HepG2 (cell line): Measurements from ENCODE around the gene NPW. TPM values are rescaled to one million over a fixed set of nuclear protein-coding genes. Genes with fewer than 3 reads are reported as not detected.

ENCODE experiments used
- ATAC-seq: fragments of 200-7000 bp; cut with Tn5 transposase; 3 replicates; pipeline ENCODE4 v1.9.1; 2020; ENCODE audit warnings: mild to moderate bottlenecking, moderate library complexity
- BruUV-seq: library from RNA; stranded (reverse); fragments of 400-500 nt; replicated peaks from 2 replicates; lab custom pipeline; 2021; lab: Mats Ljungman, UMichigan
- CTCF ChIA-PET: fragments of 300-600 bp; formaldehyde crosslinking; extraction: SDS; loops from one replicate; lab custom pipeline; 2021; ENCODE audit warnings: low total read pairs, inconsistent platforms, low intra/inter-chr PET ratio; lab: Yijun Ruan, JAX
- POLR2A ChIA-PET: fragments of 350-600 bp; sonication (Branson Sonifier 250); formaldehyde crosslinking; loops from one replicate; lab custom pipeline; 2020; ENCODE audit warnings: antibody characterized with exemption, inconsistent platforms; lab: Yijun Ruan, JAX
- DNase-seq: peaks from one replicate; pipeline ENCODE4 v3.0.0-alpha.2; 2015; ENCODE audit warnings: low spot score
- FAIRE-seq: peaks from 3 replicates; lab custom pipeline; 2011; peaks lifted over from hg19 to GRCh38; lab: Jason Lieb, UNC
- H2AFZ ChIP-seq: one replicate; pipeline ENCODE4 v1.6.1; 2011; ENCODE audit warnings: low read length, inconsistent platforms
- H3K27ac ChIP-seq: fragments of 300-600 bp; 3 replicates; pipeline ENCODE4 v1.8.0; 2011; ENCODE audit warnings: mixed run types, mild to moderate bottlenecking, mixed read lengths, low read length, inconsistent platforms; ENCODE audit not compliant: insufficient read depth; ENCODE audit errors: extremely low read length
- H3K27me3 ChIP-seq, 2 experiments: fragments of 200-600 bp in 1 of 2; 2 replicates in 1 of 2; 3 replicates in 1 of 2; pipeline versions ENCODE4 v1.6.0 to v1.8.0; 2011; ENCODE audit warnings: low read length in 2 of 2, mild to moderate bottlenecking in 2 of 2, moderate library complexity in 2 of 2, inconsistent platforms in 1 of 2; ENCODE audit not compliant: insufficient read depth in 2 of 2, control insufficient read depth in 1 of 2
- H3K36me3 ChIP-seq, 2 experiments: fragments of 200-600 bp in 1 of 2; replicated peaks in 1 of 2; 2 replicates in 1 of 2; 3 replicates in 1 of 2; pipeline versions ENCODE4 v1.5.1 to v1.8.0; 2011; ENCODE audit warnings: low read length in 2 of 2, inconsistent platforms in 1 of 2; ENCODE audit not compliant: insufficient read depth in 2 of 2, control insufficient read depth in 1 of 2
- H3K4me1 ChIP-seq: 2 replicates; pipeline ENCODE4 v1.5.1; 2012; ENCODE audit warnings: low read length, inconsistent platforms; ENCODE audit not compliant: insufficient read depth
- H3K4me2 ChIP-seq: 2 replicates; pipeline ENCODE4 v1.6.0; 2011; ENCODE audit warnings: low read depth, low read length, inconsistent platforms
- H3K4me3 ChIP-seq, 3 experiments: fragments of 200-600 bp in 1 of 3; sonication (generic), shearing (Covaris generic) in 1 of 3; replicated peaks in 1 of 3; 2 replicates each; pipeline ENCODE4 v1.5.1; 2011 to 2016; ENCODE audit warnings: low read length in 3 of 3, inconsistent platforms in 2 of 3, low read depth in 2 of 3, mild to moderate bottlenecking in 2 of 3, control low read depth in 1 of 3, mixed read lengths in 1 of 3; ENCODE audit not compliant: insufficient read depth in 1 of 3
- H3K79me2 ChIP-seq: one replicate; pipeline ENCODE4 v1.6.1; 2011; ENCODE audit warnings: low read length, inconsistent platforms; ENCODE audit not compliant: insufficient read depth
- H3K9ac ChIP-seq: 2 replicates; pipeline ENCODE4 v1.6.0; 2011; ENCODE audit warnings: mild to moderate bottlenecking, low read depth, low read length, inconsistent platforms; ENCODE audit not compliant: insufficient read depth
- H3K9me3 ChIP-seq: 2 replicates; pipeline ENCODE4 v1.5.1; 2012; ENCODE audit warnings: mild to moderate bottlenecking, low read length
- H4K20me1 ChIP-seq: 2 replicates; pipeline ENCODE4 v1.6.0; 2011; ENCODE audit warnings: inconsistent platforms, mild to moderate bottlenecking, low read length, moderate library complexity; ENCODE audit not compliant: insufficient read depth
- AHR ChIP-seq: IDR thresholded peaks from 2 replicates; pipeline ENCODE4 v1.6.1; 2018; ENCODE audit warnings: missing genetic modification reagents, missing compliant biosample characterization
- HIVEP1 ChIP-seq: sonication (generic); formaldehyde crosslinking; IDR thresholded peaks from 2 replicates; pipeline ENCODE4 v1.4.0; 2020; ENCODE audit warnings: mild to moderate bottlenecking, missing genetic modification reagents
- MAX ChIP-seq: IDR thresholded peaks from 2 replicates; pipeline ENCODE4 v1.6.1; 2012; ENCODE audit warnings: inconsistent platforms
- NFIB ChIP-seq: sonication (generic); formaldehyde crosslinking; IDR thresholded peaks from 2 replicates; pipeline ENCODE4 v1.9.0; 2021; ENCODE audit warnings: missing genetic modification reagents, mild to moderate bottlenecking, borderline replicate concordance
- PITX1 ChIP-seq: sonication (generic); formaldehyde crosslinking; IDR thresholded peaks from 2 replicates; pipeline ENCODE4 v1.5.1; 2020; ENCODE audit warnings: mild to moderate bottlenecking, missing genetic modification reagents
- POGZ ChIP-seq: sonication (generic); formaldehyde crosslinking; IDR thresholded peaks from 2 replicates; pipeline ENCODE4 v1.4.0; 2020; ENCODE audit warnings: mild to moderate bottlenecking, missing genetic modification reagents
- SRSF1 ChIP-seq: fragments of 200-400 bp; formaldehyde crosslinking; optimal IDR thresholded peaks from 2 replicates; pipeline ENCODE3; 2017; ENCODE audit warnings: mild to moderate bottlenecking, low read depth, low read length, moderate library complexity
- THAP9 ChIP-seq: sonication (generic); formaldehyde crosslinking; IDR thresholded peaks from 2 replicates; pipeline ENCODE4; 2020; ENCODE audit warnings: missing genetic modification reagents, mild to moderate bottlenecking, borderline replicate concordance
- UBTF ChIP-seq: sonication (generic); formaldehyde crosslinking; IDR thresholded peaks from 2 replicates; pipeline ENCODE4 v1.4.0; 2020; ENCODE audit warnings: mild to moderate bottlenecking, missing genetic modification reagents
- ZFX ChIP-seq: sonication (generic); formaldehyde crosslinking; IDR thresholded peaks from 2 replicates; pipeline ENCODE4 v1.4.0; 2020; ENCODE audit warnings: mild to moderate bottlenecking, low read depth, missing genetic modification reagents, moderate library complexity
- ZNF549 ChIP-seq: sonication (generic); formaldehyde crosslinking; IDR thresholded peaks from 2 replicates; pipeline ENCODE4 v1.5.0; 2020; ENCODE audit warnings: missing genetic modification reagents
- ZNF563 ChIP-seq: sonication (generic); formaldehyde crosslinking; IDR thresholded peaks from 2 replicates; pipeline ENCODE4 v1.8.0; 2022; ENCODE audit warnings: mild to moderate bottlenecking, moderate library complexity, missing genetic modification reagents
- ZNF687 ChIP-seq: sonication (generic); formaldehyde crosslinking; IDR thresholded peaks from 2 replicates; pipeline ENCODE4 v1.5.1; 2020; ENCODE audit warnings: mild to moderate bottlenecking, missing genetic modification reagents, moderate library complexity
- ZZZ3 ChIP-seq: sonication (generic); formaldehyde crosslinking; IDR thresholded peaks from 2 replicates; pipeline ENCODE4 v1.4.0; 2020; ENCODE audit warnings: missing genetic modification reagents, mild to moderate bottlenecking, borderline replicate concordance
- WGBS: methylation state at CpG from one replicate; pipeline ENCODE4 v1.1.6; 2017; ENCODE audit warnings: low lambda C conversion rate; 5-methylcytosine and 5-hydroxymethylcytosine counted together
- in situ Hi-C: cut with HindIII; loops from 2 replicates; pipeline ENCODE4 v1.10.0; 2017; ENCODE audit warnings: low pct_unique_long_range_greater_than_20kb; ENCODE audit not compliant: extremely low pct_ligation_motif_present
- intact Hi-C: fragments of 100-400 bp; cut with micrococcal nuclease; formaldehyde crosslinking; loops from one replicate; pipeline ENCODE4 v1.10.0; 2022; ENCODE audit not compliant: unreplicated experiment
- polyA plus RNA-seq, 8 experiments: library from polyadenylated mRNA; depleted of rRNA in 3 of 8; stranded (reverse) in 7 of 8; unstranded in 1 of 8; fragments of >200 nt; fragmentation: Illumina TruSeq in 4 of 8; extraction: Trizol in 4 of 8; gene quantifications; 2 replicates each; pipeline versions ENCODE4 v1.2.1 to v1.2.3, GENCODE V29; 2011 to 2016; ENCODE audit warnings: low read depth in 4 of 8, missing spikeins in 1 of 8, mixed read lengths in 1 of 8; ENCODE audit not compliant: insufficient read depth in 1 of 8
- total RNA-seq, 5 experiments: library from RNA; depleted of rRNA; stranded (reverse); fragments of >200 nt; fragmentation: Illumina TruSeq; extraction: Trizol; gene quantifications; 2 replicates each; pipeline ENCODE4 v1.2.3, GENCODE V29; 2016; ENCODE audit warnings: low read depth in 1 of 5

The NPW gene
- total and polyA plus RNA-seq, 2 of the 13 experiments (the other 11 are each of a cell fraction or from before 2014, with no cell fraction given), result 0.24 to 0.97 TPM

- ChIA-PET CTCF (no interaction called here), POLR2A (interaction anchor here (1.0 to 6.2 kb wide), 4 partner anchors 8 to 129 kb away, joined by 3 to 62 read pairs (median 32); partner anchors contain the start of gene TRAF7)
- no peaks in the 10 kb centered on the region for H3K36me3 ChIP-seq
- in situ Hi-C loops, result no loop called here
- DNase-seq (no peak), ATAC-seq (peak; percentile 1; the same call in 2 of the 3 replicates), FAIRE-seq (no peak)
- 14% methylated on average over 1 of the region's 16 CpGs for WGBS
- TF ChIP-seq ZNF549 (CRISPR knock-in tag) (no peak), THAP9 (CRISPR knock-in tag) (0 out of 2 replicates have a peak, but pooled peaks have one; percentile 36), NFIB (no peak), SRSF1 (peak; percentile 85), POGZ (CRISPR knock-in tag) (no peak), ZNF563 (CRISPR knock-in tag) (0 out of 2 replicates have a peak, but pooled peaks have one; percentile 37), ZNF687 (CRISPR knock-in tag) (peak; percentile 30; the same call in 1 of the 2 replicates), HIVEP1 (peak; percentile 17; the same call in 1 of the 2 replicates), ZZZ3 (CRISPR knock-in tag) (no peak), PITX1 (CRISPR knock-in tag) (0 out of 2 replicates have a peak, but pooled peaks have one; percentile 34), UBTF (CRISPR knock-in tag) (peak; percentile 50), ZFX (CRISPR knock-in tag) (peak; percentile 57), MAX (0 out of 2 replicates have a peak, but pooled peaks have one; percentile 19), AHR (CRISPR knock-in tag) (no peak)
- intact Hi-C loops, result no loop called here
- H3K27me3 ChIP-seq, result peaks cover 1 to 9% of the 10 kb centered on the region in 2 experiments; a peak in 2 of 5 replicates
- peaks cover 62% of the 10 kb centered on the region for H3K4me1 ChIP-seq
- H3K9ac ChIP-seq, result peak overlapping the region; percentile 60; the same call in 1 of the 2 replicates
- H3K79me2 ChIP-seq, result peaks cover 3% of the 10 kb centered on the region
- 0 out of 2 replicates have a peak, but pooled peaks cover 7% of the 10 kb centered on the region for H4K20me1 ChIP-seq
- H3K9me3 ChIP-seq, result no peaks in the 10 kb centered on the region
- H3K4me2 ChIP-seq, result peak overlapping the region; percentile 81
- no TSS peak for BruUV-seq
- H3K4me3 ChIP-seq, result peak overlapping the region; percentile 45 to 79 (median 58)
- H3K27ac ChIP-seq, result no peak overlapping the region
- no peak overlapping the region for H2AFZ ChIP-seq
Measured at GRCh38 chr16:2025878-2026460, 6.4 kb downstream of the NPW start.
